Left lung (tissue), 10 donors: ENCODE measurements around the gene GALNT17. TPM values are rescaled to one million over a fixed set of nuclear protein-coding genes. Genes with fewer than 3 reads are reported as not detected.
"Not testable (repeated sequence)": the region's sequence is repeated elsewhere in the genome, so short reads cannot be mapped to it uniquely, and the experiment has no call there.

ENCODE experiments used
- ATAC-seq: fragments of 200-7000 bp; cut with Tn5 transposase; one replicate; pipeline ENCODE4 v1.9.1; 2020; ENCODE audit warnings: moderate library complexity
- DNase-seq, 4 donors: peaks; one replicate each; pipeline ENCODE4 v3.0.0-alpha.2; 2013 to 2020
- H3K27ac ChIP-seq, 2 donors: fragments of 200-600 bp; sonication (generic) in 1 of 2; one replicate each; pipeline versions ENCODE4 v1.5.0 to v1.8.0; 2020 to 2021
- H3K27me3 ChIP-seq, 2 donors: fragments of 200-600 bp; sonication (generic) in 1 of 2; one replicate each; pipeline versions ENCODE4 v1.5.0 to v1.8.0; 2020 to 2021
- H3K36me3 ChIP-seq, 2 donors: fragments of 200-600 bp; sonication (generic) in 1 of 2; one replicate each; pipeline versions ENCODE4 v1.5.0 to v1.8.0; 2020 to 2021
- H3K4me1 ChIP-seq, 2 donors: fragments of 200-600 bp; one replicate each; pipeline ENCODE4 v1.8.0; 2021
- H3K4me3 ChIP-seq, 2 donors: fragments of 200-600 bp; sonication (generic) in 1 of 2; one replicate each; pipeline versions ENCODE4 v1.5.0 to v1.8.0; 2020 to 2021; ENCODE audit warnings: mild to moderate bottlenecking in 1 of 2
- H3K9me3 ChIP-seq, 2 donors: fragments of 200-600 bp; sonication (generic) in 1 of 2; one replicate each; pipeline versions ENCODE4 v1.5.0 to v1.8.0; 2020 to 2021
- CTCF ChIP-seq, 2 donors: fragments of 200-600 bp; sonication (generic) in 1 of 2; IDR thresholded peaks; one replicate each; pipeline versions ENCODE4 v1.5.0 to v1.8.0; 2021; ENCODE audit warnings: antibody characterized with exemption in 2 of 2
- intact Hi-C, 2 donors: fragments of 100-400 bp; cut with DNase I; formaldehyde crosslinking; loops; one replicate each; pipeline versions ENCODE4 v1.11.2 to v1.14.2; 2022
- polyA plus RNA-seq, 6 donors: library from polyadenylated mRNA; unstranded; fragments of 120-200 nt; gene quantifications; one replicate each; pipeline ENCODE4 v1.2.1, GENCODE V29; 2013; ENCODE audit not compliant: insufficient read length in 6 of 6
- total RNA-seq, 2 donors: library from RNA; stranded (reverse); fragmentation: NEBNext Ultra II Directional; extraction: Animal tissue kit (Norgen Biotek cat#: 25700); gene quantifications; one replicate each; pipeline ENCODE4 v1.2.1, GENCODE V29; 2021
- donor health status: DM: no; HTN: yes; CAD: no.
- donor health status: DM: no; HTN: no; CAD: no.

GALNT17 gene
- total and polyA plus RNA-seq, 8 donors = 2.4 to 19.1 (median 9.7) TPM

GRCh38 chr7:71633551-71634008 lies 501.6 kb downstream of the GALNT17 start:
- no peak overlapping the region for H3K27ac ChIP-seq
- TF ChIP-seq CTCF (IDR thresholded peaks at IDR 0.05) = no peak
- intact Hi-C loops = no loop called here

GRCh38 chr7:71635849-71636248 lies 503.9 kb downstream of the GALNT17 start:
- H3K27me3 ChIP-seq, H3K27ac ChIP-seq, ATAC-seq, DNase-seq, H3K4me1 ChIP-seq, H3K36me3 ChIP-seq, intact Hi-C loops, H3K4me3 ChIP-seq, H3K9me3 ChIP-seq: not testable (repeated sequence)

More at GRCh38 chr7:71633551-71634008, 501.6 kb downstream of the GALNT17 start:
- Histone ChIP-seq H3K27me3 (no peaks in the 10 kb centered on the region), H3K4me1 (no peaks in the 10 kb centered on the region), H3K9me3 (no peaks in the 10 kb centered on the region), H3K36me3 (no peaks in the 10 kb centered on the region), H3K4me3 (no peak overlapping the region)
- ATAC-seq = peak; percentile 72
- no peak for DNase-seq

- TF ChIP-seq CTCF (IDR thresholded peaks at IDR 0.05) = no peak
- no peaks in the 10 kb centered on the region for H3K4me1 ChIP-seq
- no peak overlapping the region for H3K4me3 ChIP-seq
- H3K36me3 ChIP-seq = no peaks in the 10 kb centered on the region
- no peak overlapping the region for H3K27ac ChIP-seq
- ATAC-seq (peak; percentile 36), DNase-seq (peak in 1 of 4 donors; percentile 46)
- H3K27me3 ChIP-seq = no peaks in the 10 kb centered on the region
- no peaks in the 10 kb centered on the region for H3K9me3 ChIP-seq
- intact Hi-C loops = no loop called here
Measured at GRCh38 chr7:71636329-71636728, 504.4 kb downstream of the GALNT17 start.

- Histone ChIP-seq H3K9me3 (no peaks in the 10 kb centered on the region), H3K36me3 (no peaks in the 10 kb centered on the region), H3K4me3 (no peak overlapping the region), H3K27ac (no peak overlapping the region), H3K4me1 (no peaks in the 10 kb centered on the region), H3K27me3 (no peaks in the 10 kb centered on the region)
- peak; percentile 24 for ATAC-seq
- no peak for DNase-seq
- no peak for TF ChIP-seq CTCF (IDR thresholded peaks at IDR 0.05)
- intact Hi-C loops = no loop called here
Measured at GRCh38 chr7:71637578-71637977, 505.6 kb downstream of the GALNT17 start.

- no peak for ATAC-seq
- no peaks in the 10 kb centered on the region for H3K36me3 ChIP-seq
- no peaks in the 10 kb centered on the region for H3K4me1 ChIP-seq
- intact Hi-C loops = no loop called here
- no peak overlapping the region for H3K27ac ChIP-seq
- H3K4me3 ChIP-seq = no peak overlapping the region
- no peak for TF ChIP-seq CTCF (IDR thresholded peaks at IDR 0.05)
- no peak for DNase-seq
- H3K9me3 ChIP-seq = no peaks in the 10 kb centered on the region
- no peaks in the 10 kb centered on the region for H3K27me3 ChIP-seq
Measured at GRCh38 chr7:71638108-71638507, 506.2 kb downstream of the GALNT17 start.

GRCh38 chr7:71639382-71640085 lies 507.6 kb downstream of the GALNT17 start:
- no peak for TF ChIP-seq CTCF (IDR thresholded peaks at IDR 0.05)
- ATAC-seq (no peak), DNase-seq (no peak)
- Histone ChIP-seq H3K36me3 (no peaks in the 10 kb centered on the region), H3K9me3 (peaks cover 0 to 7% of the 10 kb centered on the region in 2 donors), H3K27me3 (no peaks in the 10 kb centered on the region), H3K4me3 (no peak overlapping the region), H3K4me1 (no peaks in the 10 kb centered on the region), H3K27ac (no peak overlapping the region)
- intact Hi-C loops = no loop called here

GRCh38 chr7:71643031-71643430 lies 511.1 kb downstream of the GALNT17 start:
- H3K27ac ChIP-seq, ATAC-seq, intact Hi-C loops, DNase-seq, H3K4me1 ChIP-seq, H3K4me3 ChIP-seq, H3K36me3 ChIP-seq, H3K27me3 ChIP-seq: not testable (repeated sequence)
- H3K9me3 ChIP-seq = peaks cover 0 to 36% of the 10 kb centered on the region in 2 donors
